ENCODE data around the gene FXR2.
"Not testable (repeated sequence)": the region's sequence is repeated elsewhere in the genome, so short reads cannot be mapped to it uniquely, and the experiment has no call there.

FXR2 gene

GRCh38 chr17:7614425-7615264, at the start of gene FXR2:
Gene FXR2 (minus strand): TSS chr17:7614897. CDS start chr17:7614532, 365 bp downstream.
- DNase-seq = peak; percentile 99

GRCh38 chr17:7656958-7657609, 42.4 kb upstream of the FXR2 start:
- DNase-seq = no peak

GRCh38 chr17:7655541-7655840, 40.8 kb upstream of the FXR2 start:
- DNase-seq = no peak

GRCh38 chr17:7654832-7655540, 40.3 kb upstream of the FXR2 start:
- no peak for DNase-seq

- DNase-seq = no peak
These were observed 38.0 kb upstream of the FXR2 start for GRCh38 chr17:7652388-7653356.

- no peak for DNase-seq
These were observed 37.1 kb upstream of the FXR2 start for GRCh38 chr17:7651665-7652387.

- no peak for DNase-seq
These were observed 36.5 kb upstream of the FXR2 start for GRCh38 chr17:7651097-7651664.

- DNase-seq = peak in 1 of 2 experiments; percentile 26
These were observed 35.9 kb upstream of the FXR2 start, which contains the start of gene ATP1B2 for GRCh38 chr17:7650509-7651096. Gene ATP1B2 (plus strand): TSS chr17:7650926. CDS start chr17:7651519, 593 bp downstream.

- no peak for DNase-seq
These were observed 32.3 kb upstream of the FXR2 start for GRCh38 chr17:7647018-7647417.

GRCh38 chr17:7646457-7646856, 31.8 kb upstream of the FXR2 start:
- no peak for DNase-seq

- no peak for DNase-seq
These were observed 30.1 kb upstream of the FXR2 start for GRCh38 chr17:7644775-7645174.

- DNase-seq = not testable (repeated sequence)
These were observed 26.9 kb upstream of the FXR2 start for GRCh38 chr17:7641635-7642034.

GRCh38 chr17:7640783-7641182, 26.1 kb upstream of the FXR2 start:
- no peak for DNase-seq

- no peak for DNase-seq
These were observed 21.5 kb upstream of the FXR2 start for GRCh38 chr17:7636163-7636562.

- DNase-seq = peak; percentile 29 to 41
These were observed 19.7 kb upstream of the FXR2 start for GRCh38 chr17:7634384-7634783.

GRCh38 chr17:7633093-7633492, 18.4 kb upstream of the FXR2 start:
- DNase-seq = no peak

- peak in 1 of 2 experiments; percentile 16 for DNase-seq
These were observed 17.8 kb upstream of the FXR2 start for GRCh38 chr17:7632492-7632894.

- no peak for DNase-seq
These were observed 17.0 kb upstream of the FXR2 start for GRCh38 chr17:7631398-7632380.

GRCh38 chr17:7629939-7630571, 15.4 kb upstream of the FXR2 start, which contains the start of gene SHBG:
Gene SHBG (plus strand): TSS chr17:7630135. CDS start chr17:7630173, 38 bp downstream.
- no peak for DNase-seq

Measured in NCI-H446 (cell line).